H54 (cell line): ENCODE results near the gene CHRND.
"Not testable (repeated sequence)": the region's sequence is repeated elsewhere in the genome, so short reads cannot be mapped to it uniquely, and the experiment has no call there.

Source experiments
- DNase-seq: peaks from one replicate; pipeline ENCODE4 v3.0.0; 2011; ENCODE audit warnings: low spot score, mixed read lengths; ENCODE audit not compliant: insufficient read length
- FAIRE-seq: peaks from 3 replicates; lab custom pipeline; 2011; peaks lifted over from hg19 to GRCh38; lab: Jason Lieb, UNC
- POLR2A ChIP-seq: IDR thresholded peaks from 2 replicates; pipeline ENCODE4 v1.6.1; 2011; ENCODE audit warnings: low read depth, mild to moderate bottlenecking, low read length

CHRND gene

DNA sequence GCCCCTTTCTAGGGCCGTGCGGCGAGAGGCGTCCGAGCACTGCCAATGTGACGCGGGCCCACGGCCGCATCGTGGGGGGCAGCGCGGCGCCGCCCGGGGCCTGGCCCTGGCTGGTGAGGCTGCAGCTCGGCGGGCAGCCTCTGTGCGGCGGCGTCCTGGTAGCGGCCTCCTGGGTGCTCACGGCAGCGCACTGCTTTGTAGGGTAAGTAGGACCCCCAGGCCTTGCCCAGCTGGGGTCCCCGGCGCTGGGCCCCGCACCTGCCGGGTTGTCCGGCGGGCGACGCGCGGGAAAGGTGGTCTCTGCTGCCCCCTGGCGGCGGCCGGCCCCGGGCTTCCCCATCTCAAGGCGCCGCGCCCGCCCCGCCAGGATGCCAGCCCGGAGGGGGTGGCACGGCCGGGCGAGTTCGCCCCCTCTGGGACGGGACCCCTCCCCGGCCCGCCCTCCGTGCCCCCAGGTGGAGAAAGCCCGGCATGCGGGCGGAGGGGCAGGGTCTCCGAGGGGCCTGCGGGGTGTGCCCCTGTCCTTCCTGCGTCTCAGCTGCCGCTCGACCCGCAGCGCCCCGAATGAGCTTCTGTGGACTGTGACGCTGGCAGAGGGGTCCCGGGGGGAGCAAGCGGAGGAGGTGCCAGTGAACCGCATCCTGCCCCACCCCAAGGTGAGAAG, 3.9 kb upstream of the CHRND start:
- peak; percentile 79 for DNase-seq
- no peak for FAIRE-seq

DNA sequence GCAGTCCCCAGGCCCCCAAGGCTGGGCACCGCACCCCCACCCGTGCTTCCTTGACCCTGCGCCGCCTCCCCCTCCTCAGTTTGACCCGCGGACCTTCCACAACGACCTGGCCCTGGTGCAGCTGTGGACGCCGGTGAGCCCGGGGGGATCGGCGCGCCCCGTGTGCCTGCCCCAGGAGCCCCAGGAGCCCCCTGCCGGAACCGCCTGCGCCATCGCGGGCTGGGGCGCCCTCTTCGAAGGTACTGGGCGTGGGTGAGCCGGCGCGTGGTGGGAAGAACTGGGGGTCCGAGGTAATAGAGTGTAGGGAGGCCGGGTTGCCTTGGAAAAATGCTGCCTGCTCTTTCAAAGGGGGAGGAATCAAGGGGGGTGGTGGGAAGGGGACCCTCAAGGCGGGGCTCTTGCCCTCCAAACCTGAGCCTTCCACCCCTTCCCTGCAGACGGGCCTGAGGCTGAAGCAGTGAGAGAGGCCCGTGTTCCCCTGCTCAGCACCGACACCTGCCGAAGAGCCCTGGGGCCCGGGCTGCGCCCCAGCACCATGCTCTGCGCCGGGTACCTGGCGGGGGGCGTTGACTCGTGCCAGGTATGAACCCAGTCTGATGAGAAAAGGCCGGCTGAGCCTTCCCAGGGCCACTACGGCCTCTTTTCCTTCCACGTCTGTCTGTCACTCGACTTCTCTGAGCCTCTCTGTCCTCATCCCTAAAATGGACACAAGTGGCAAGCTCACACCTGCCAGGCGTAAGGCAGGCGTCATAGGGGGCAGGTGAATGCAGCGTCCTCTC, 3.1 kb upstream of the CHRND start:
- no peak for TF ChIP-seq POLR2A
- DNase-seq (no peak), FAIRE-seq (no peak)

More for the DNA sequence above, 3.9 kb upstream of the CHRND start:
- no peak for TF ChIP-seq POLR2A

DNA sequence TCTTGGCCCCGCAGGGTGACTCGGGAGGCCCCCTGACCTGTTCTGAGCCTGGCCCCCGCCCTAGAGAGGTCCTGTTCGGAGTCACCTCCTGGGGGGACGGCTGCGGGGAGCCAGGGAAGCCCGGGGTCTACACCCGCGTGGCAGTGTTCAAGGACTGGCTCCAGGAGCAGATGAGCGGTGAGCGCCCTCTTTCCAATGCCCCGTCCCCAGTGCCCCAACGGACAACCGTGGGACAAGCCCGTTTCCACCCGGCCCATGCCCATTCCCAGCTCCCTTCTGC, 2.6 kb upstream of the CHRND start:
- DNase-seq (no peak), FAIRE-seq (no peak)
- TF ChIP-seq POLR2A: no peak

DNA sequence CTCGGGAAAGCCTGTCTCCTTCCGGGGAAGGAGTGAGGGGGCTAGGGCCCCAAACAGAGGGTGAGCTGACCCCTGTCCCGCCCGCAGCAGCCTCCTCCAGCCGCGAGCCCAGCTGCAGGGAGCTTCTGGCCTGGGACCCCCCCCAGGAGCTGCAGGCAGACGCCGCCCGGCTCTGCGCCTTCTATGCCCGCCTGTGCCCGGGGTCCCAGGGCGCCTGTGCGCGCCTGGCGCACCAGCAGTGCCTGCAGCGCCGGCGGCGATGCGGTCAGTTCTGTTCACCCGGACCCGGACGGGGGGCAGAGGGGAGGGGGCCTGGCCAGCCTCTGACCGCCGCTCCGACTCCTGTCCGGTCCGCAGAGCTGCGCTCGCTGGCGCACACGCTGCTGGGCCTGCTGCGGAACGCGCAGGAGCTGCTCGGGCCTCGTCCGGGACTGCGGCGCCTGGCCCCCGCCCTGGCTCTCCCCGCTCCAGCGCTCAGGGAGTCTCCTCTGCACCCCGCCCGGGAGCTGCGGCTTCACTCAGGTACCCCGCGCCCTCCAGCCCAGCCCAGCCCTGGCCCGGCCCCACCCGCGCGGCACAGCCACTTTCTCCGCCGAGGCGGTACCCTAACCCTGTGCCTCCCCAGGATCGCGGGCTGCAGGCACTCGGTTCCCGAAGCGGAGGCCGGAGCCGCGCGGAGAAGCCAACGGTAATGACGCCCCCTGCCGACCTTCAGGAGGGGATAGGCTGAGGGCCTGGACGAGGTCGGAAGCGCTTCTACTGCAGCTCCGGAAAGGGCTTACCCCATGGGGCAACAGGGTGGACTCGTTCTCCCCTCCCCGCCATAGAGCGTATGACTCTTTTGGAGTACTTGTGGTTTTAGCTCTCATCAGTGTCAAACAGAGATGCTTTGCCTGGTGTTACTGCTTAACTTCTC, 2.0 kb upstream of the CHRND start:
- FAIRE-seq (no peak), DNase-seq (no peak)
- TF ChIP-seq POLR2A: no peak

DNA sequence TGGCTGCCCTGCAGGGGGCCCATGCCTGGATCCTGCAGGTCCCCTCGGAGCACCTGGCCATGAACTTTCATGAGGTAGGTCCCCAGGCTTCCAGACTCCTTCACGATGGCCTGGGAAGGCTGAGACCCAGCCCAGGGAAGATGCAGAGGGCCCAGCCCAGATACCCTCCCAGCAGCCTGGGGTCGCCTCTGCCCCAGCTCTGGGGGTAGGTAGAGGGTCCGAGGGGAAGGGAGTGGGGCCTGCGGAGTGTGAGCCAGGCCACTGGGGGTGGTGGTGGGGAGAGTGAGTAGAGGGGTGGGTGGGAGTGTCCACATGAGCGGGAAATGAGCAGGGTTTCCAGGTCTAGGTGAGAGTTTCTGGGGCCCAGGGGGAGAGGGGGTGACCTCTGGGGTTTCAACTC, 1.2 kb upstream of the CHRND start:
- DNase-seq (no peak), FAIRE-seq (no peak)
- TF ChIP-seq POLR2A: no peak

DNA sequence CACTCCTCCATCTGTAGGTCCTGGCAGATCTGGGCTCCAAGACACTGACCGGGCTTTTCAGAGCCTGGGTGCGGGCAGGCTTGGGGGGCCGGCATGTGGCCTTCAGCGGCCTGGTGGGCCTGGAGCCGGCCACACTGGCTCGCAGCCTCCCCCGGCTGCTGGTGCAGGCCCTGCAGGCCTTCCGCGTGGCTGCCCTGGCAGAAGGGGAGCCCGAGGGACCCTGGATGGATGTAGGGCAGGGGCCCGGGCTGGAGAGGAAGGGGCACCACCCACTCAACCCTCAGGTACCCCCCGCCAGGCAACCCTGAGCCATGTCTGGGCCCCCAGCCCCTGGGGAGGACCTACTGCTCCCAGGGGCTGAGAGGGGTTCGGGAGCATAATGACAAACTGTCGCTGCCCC, 761 bp upstream of the CHRND start:
- no peak for DNase-seq
- no peak for FAIRE-seq
- TF ChIP-seq POLR2A: no peak

DNA sequence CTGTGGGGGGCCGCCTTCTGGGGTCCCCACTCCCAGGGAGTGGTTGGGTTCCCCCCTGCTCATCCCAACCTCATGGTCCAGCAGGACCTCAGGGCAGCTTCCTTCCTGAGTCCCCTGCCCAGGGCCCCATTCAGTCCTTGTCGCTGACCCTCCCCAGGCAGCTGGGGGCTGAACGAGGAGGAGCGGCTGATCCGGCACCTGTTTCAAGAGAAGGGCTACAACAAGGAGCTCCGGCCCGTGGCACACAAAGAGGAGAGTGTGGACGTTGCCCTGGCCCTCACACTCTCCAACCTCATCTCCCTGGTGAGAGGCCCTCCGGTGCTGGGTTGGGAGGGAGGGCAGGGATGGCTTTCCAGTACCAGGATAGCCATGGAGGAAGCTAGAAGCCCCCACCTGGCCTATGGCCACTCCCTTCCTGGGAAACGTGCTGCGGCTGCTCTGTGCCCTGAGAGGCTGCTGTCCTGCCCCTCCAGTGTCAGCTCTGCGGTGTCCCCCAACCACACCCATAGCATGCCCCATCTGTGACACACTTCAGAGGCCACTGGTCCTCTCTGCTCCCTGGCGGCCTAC, 497 bp downstream of the CHRND start:
- TF ChIP-seq POLR2A: no peak
- DNase-seq (no peak), FAIRE-seq (no peak)

DNA sequence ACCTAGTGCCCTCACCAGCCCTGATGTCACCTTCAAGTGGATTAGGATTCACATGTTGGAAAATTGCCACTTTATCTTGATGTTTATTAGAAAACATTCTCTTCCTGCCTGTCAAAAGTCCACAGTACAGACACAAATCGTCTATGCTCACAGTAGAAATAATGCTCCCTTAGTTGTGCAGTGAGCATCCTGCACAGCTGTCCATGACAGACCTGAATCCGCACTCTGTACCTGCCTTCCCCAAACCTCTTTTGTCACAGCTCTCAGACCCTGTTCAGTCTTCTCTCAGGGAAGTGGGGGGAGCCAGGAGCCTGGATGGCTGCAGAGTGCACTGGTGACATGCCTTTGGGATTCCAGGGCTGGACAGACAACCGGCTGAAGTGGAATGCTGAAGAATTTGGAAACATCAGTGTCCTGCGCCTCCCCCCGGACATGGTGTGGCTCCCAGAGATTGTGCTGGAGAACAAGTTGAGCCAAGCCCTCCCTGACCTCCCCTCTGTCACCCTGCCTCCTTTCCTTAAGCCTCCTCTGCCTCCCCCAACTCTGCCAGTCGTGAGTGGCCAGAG, 2.0 kb downstream of the CHRND start:
- FAIRE-seq (no peak), DNase-seq (no peak)
- TF ChIP-seq POLR2A: no peak

DNA sequence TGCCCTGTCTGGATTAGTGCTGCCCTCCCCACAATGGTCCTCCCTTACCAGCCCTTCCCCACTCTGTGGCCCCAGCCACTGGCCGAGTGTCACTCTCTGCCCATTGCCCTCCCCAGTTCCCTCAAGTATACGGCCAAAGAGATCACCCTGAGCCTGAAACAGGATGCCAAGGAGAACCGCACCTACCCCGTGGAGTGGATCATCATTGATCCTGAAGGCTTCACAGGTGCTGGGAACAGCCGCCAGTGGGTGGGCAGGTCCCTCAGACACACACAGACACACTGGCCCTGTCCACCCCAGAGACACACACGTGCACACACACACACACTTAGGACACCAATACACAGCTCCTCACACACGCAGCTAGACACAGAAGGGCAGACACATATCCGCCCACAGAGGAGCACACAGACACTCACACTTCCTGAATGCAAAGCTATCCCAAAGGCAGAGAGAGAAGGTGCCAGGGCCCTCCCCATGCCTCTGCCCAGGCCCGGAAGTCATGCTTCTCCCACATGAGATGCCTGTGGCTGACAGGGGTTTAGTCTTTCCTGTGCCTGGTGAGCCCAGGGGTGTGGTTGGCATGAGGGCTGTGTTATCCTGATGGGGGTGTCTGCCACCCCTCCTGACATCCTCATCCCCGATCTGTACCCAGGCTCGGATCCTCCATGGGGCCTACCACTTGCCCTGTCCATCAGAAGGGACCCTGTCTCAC, 2.9 kb downstream of the CHRND start:
- FAIRE-seq (no peak), DNase-seq (peak; percentile 62)
- TF ChIP-seq POLR2A: no peak

DNA sequence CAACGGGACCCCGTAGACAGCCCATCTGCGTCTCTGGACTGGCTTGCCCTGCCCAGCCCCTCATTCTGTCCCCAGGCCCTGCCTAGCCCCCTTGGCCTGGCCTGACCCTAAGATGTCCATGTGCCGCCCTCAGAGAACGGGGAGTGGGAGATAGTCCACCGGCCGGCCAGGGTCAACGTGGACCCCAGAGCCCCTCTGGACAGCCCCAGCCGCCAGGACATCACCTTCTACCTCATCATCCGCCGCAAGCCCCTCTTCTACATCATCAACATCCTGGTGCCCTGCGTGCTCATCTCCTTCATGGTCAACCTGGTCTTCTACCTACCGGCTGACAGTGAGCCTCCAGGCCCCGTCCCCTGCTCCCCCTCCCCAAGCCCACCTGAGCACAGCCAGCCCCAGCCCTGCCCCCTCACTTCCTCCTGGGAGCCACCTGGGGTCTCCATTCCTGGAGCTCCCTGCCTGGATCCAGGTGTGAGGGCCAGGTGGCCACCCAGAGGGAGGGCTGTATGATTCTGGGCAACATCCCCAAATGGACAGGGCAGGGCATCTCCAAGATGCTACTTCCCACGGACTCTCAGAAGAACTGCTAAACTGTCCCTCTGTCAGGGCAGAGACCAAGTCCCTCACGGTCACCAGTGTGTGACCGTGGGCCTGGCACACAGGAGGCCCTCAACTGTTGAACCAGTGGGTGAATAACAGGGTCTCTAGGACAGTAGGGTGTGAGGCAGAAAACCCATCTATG, 4.0 kb downstream of the CHRND start:
- no peak for DNase-seq
- no peak for FAIRE-seq
- TF ChIP-seq POLR2A: no peak

DNA sequence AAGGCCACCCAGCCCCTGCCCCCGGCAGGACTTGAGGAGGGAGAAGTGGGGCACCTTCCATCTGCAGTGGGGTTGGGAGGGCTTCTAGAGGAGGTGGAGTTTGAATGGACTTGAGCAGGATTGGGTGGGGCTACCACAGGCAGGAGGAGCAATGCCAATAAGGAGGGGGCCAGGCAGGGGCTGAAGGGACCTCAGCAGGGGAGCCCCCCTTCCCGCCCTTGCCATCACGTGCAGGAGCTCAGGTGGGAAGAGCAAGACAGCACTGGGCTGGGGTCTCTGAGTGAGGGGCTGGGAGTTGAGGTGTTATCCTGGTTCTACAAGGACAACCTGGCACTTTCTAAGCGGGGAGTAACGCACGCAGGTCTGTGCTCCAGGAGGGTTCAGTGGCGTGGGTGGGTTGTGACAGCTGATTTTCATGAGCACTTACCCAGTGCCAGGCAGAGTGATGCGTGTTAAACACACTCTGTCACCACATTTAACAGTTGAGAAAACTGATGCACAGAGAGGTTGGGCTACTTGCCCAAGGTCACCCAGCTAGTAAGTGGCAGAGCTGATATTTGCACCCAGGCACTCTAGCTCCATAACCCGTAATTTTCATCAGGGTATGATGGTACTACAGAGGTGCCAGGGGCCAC, 4.8 kb downstream of the CHRND start:
- no peak for FAIRE-seq
- TF ChIP-seq POLR2A: no peak
- no peak for DNase-seq

DNA sequence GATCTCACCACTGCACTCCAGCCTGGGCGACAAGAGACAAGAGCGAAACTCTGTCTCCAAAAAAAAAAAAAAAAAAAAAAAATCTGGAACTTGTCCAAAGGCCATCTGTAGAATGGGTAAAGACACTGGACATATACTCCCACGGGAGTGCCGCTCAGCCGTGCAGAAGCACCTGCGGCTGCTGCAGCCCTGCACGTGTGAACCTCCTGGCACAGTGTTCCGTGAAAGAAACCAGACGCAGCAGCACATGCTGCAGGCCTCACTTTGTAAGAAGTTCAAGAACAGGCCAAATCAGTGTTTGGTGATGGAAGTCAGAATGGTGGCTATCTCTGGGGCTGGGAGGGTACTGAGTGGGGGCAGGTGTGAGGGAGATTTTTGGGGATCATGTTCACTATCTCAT, 6.5 kb downstream of the CHRND start:
- DNase-seq (no peak), FAIRE-seq (no peak)
- no peak for TF ChIP-seq POLR2A

DNA sequence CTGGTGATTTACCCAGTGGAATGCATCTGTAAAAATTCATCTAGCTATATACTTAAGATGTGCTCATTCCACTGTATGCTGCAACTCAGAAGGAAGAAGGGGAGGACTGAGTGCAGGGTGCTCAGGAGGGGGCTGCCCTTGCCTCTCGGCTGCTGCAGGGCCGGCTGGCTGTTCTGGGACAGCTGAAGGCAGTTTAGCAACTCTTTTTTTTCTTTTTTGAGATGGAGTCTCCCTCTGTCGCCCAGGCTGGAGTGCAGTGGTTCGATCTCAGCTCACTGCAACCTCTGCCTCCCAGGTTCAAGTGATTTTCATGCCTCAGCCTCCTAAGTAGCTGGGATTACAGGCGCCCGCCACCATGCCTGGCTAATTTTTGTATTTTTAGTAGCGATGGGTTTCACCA, 6.9 kb downstream of the CHRND start:
- DNase-seq, FAIRE-seq: not testable (repeated sequence)
